HG03342 (cell line): ENCODE data around the gene RCOR1.

Experiments
- ATAC-seq: cut with Tn5 transposase; IDR thresholded peaks from one replicate; pipeline ENCODE4 v1.9.1; 2021; ENCODE audit warnings: mild to moderate bottlenecking, moderate library complexity; ENCODE audit not compliant: unreplicated experiment

Gene RCOR1

DNA sequence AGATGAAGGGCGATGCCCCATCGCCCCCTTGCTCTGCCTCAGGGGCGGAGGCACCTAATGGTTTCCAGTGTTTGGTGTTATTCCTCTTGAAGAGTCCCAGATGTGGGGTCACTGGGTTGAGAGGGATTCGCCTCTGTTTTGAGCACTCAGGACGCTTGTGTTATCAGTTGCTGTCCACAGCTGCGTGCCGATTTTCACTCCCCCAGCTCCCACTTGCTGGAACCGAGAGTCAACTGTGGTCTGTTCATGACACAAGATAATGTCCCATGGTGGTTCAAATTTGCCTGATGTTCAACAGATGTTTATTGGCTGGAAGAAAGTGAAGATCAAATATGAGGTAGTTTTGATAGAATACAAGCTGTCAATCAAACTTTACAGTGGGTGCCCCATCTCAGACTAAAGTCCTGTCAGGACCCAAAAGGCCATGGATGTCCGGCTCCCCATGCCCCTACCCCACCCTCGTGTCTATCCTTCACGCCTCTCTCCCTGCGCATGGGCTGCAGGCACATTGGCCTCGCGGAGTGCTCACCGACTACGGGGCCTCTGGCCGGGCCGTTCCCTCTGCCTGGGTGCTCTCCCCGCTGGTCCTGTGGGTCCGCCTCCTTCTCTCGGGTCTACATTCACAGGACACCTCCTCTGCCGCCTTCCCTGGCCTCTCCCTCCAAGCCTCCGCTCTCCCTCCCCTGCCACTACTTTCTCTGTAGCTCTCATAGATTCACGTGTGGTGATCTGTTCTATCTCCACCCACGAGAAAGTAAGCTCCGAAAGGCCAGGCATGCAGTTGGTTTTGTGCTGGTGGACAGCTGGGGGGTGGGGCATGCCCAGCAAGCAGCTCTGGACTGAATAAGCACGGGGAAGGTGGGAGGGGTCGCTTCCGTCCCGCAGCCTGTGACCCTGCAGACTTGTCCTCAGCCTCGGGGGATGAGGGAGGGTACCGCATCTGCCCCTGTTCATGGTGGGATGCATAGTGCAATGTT lies 178.0 kb downstream of the RCOR1 start:
- no peak for ATAC-seq

DNA sequence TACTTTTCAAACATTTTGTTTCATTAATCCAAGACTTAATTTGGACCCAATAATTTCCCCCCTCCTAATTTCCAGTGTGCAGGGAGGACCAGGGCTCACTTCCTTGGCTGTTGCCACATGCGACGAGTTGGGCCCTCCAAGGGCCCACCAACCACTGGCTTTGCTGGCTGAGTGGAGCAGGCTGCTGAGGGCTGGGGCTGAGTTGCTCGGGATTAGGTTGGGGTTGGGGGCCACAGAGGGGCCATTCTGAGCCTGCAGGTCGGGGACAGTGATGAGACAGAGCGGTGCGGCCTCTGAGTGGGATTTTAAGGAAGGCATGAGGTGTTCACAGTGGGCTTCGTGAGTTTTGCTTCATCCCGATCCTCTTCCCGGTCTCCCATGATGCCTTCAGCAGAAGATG lies 178.7 kb downstream of the RCOR1 start:
- no peak for ATAC-seq

GRCh38 chr14:102772781-102773570 lies 180.5 kb downstream of the RCOR1 start:
- no peak for ATAC-seq

- peak; percentile 30 for ATAC-seq
Observed at GRCh38 chr14:102774391-102775153, 182.1 kb downstream of the RCOR1 start.

DNA sequence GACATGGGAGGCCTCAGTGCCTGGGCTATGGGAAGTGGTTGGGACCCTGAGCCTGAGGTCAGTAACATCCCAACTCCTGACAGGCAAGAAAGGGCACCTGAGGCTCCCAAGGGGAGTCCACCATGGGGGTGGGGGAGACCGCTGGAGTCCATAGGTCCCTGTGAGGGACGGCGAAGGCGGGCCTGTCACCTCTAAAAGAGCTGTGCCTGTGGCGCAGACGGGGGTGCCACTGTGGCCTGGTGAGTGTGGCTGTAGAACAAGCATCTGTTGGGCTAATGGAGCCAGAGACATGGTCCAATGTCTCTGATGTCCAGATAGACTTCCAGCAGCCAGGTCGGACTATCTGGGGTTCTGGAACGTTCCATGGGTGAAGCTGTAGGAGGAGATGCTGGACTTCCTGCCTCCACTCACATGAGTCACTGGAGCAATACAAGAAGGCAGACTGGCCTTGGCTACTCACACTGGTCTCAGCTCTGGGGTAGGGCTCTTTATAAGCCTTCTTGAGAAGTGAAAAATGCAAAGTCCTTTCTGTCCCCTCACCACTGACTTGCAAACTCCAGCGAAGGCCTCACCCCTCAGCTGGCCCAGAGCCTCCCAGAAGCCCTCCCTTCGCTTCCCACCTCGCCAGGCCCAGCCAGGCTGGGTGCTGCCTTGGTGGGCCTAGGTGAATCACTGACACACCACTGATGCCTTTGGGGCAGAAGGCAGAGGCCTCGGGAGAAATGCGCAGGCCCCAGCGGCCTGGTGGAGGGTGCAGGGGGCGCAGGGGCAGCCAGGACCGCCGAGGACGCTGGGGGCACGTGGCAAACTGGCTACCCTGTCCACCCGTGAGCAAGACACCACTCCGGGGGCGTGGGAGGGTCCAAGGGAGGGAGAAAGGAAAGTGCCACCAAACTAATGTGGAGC lies 183.7 kb downstream of the RCOR1 start:
- no peak for ATAC-seq

- ATAC-seq = peak; percentile 46
Observed at GRCh38 chr14:102776761-102777710, 184.6 kb downstream of the RCOR1 start, which contains the start of gene TRAF3. Gene TRAF3, plus strand, starts transcription at chr14:102777449. Its CDS starts 92,753 bp downstream, at chr14:102870202.

DNA sequence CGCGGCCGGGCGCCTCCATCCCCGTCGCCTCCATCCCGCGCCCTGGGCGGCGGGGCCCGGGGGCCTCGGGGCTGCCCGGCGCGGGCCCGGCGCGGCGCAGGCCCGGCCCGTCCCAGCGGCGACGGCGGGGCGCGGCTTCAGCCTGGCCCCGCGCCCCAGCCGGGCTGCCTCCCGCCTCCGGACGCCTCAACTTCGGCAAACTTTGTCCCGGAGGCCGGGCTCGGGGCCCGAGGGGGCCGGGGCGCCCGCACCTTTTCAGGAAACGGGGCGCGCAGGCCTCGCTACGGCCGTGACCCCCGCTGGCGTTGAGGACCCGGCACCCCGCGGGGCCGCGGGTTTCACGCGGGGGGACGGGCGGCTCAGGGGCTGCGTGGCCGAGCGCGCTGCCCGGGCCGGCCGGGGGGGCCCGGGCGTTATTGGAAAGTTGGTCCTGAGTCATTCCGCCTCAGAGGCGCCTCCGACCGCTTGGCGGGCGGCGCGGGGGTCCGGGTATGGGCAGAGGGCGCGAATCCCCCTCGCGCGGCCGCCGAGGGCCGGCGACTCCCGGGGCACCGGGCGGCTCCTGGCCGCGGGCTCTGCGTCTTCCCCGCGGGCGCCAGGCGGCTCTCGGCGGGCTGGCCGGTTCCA lies 185.4 kb downstream of the RCOR1 start:
- no peak for ATAC-seq

DNA sequence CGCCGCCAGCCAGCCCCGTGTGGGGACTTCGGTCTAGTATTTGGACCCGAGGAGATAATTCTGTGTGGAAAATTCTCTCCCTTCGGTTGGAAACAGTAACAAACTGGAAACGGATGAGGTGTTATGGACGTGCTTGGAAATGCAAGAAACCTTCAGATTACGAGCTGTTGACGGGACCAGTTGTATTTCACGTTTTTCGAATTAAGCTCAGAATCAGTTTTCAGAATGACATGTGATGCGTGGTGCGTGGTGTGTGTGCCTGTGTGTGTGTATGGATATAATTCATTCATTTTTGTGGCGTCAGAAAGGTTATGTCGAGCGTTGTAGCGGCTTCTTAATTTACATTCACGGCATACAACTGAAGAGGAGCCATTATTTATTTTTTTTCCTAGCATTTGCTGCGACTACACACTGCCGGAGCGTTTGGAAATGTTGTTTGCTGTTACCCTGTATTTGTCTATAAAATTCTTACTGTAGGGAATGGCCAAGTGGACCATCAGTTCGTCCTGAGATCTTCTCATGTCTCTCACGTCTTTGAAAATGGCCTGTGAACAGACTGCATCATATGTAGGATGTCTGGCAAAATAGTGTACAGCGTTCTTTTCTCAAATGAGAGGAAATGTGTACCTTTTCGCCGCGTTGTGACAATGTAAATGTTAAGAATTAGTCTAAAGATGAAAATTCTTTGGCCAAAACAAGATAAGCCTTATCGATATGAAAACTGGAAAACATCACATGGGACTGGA lies 186.1 kb downstream of the RCOR1 start:
- ATAC-seq = no peak

DNA sequence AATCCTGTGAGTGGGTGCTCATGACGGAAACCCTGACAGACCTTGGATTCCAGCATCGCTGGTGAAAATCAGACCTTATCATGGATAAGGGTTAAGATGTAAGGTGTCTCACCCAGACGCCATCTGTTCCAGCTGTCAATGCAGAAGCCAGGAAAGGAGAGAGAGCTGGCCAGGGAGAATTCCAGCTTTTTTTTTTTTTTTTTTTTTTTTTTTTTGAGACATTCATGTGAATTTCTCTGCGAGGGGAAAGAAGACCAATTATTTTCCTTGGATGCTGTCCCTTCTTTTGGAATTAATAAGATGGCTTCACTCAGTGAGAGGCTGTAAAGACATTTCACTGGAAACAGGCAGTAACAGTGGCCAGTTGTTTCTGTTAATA lies 186.6 kb downstream of the RCOR1 start:
- ATAC-seq = no peak

DNA sequence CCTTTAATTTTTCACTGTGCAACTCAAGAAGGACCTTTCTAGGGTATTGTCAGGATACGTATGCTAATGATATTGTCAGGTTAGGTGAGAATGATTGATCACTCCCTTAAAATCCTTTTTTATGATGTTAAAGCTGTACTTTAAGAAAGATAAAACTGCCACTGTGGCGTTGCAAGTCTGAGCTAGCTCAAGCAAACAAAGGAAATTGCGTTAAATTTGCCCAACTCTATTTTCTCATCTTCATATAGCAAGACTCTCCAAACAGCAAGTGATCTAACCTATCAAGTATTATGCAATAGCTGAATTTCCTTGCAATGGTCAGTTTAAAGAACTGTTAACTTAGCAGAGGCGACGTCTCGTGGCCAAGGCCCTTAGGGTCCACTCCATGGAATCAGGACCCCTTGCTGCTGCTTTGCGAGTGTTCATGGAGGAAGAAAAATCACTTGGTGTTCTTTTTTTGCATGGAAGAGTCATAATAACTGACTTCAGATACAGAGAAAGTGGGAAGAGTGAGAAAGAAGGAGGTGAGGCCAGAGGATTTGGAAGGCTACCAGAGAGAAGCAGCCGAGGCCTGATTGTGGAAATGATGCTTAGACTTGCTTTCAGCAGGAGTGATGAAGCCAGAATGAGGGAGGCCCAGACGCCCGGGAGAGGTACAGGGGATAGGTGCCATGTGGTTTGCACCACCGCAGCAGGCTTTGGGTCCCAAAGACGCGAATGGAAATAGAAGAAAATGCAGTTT lies 187.3 kb downstream of the RCOR1 start:
- ATAC-seq = no peak
